ENCODE measurements around the gene FHIP1A. TPM values are rescaled to one million over a fixed set of nuclear protein-coding genes. Genes with fewer than 3 reads are reported as not detected.

The FHIP1A gene
- total RNA-seq, 2 donors from 2014 or later, result 0.88 to 1.2 TPM

GRCh38 chr4:151443247-151443646 lies 34.3 kb downstream of the FHIP1A start:
- intact Hi-C loops (cut with DNase I), result no loop called here
- no peak for DNase-seq (ENCODE audit: low spot score)

- no peak for DNase-seq (ENCODE audit: low spot score)
- intact Hi-C loops (cut with DNase I), result no loop called here
These were observed 34.8 kb downstream of the FHIP1A start for GRCh38 chr4:151443752-151444151.

GRCh38 chr4:151446208-151446607 lies 37.2 kb downstream of the FHIP1A start:
- no peak for DNase-seq (ENCODE audit: low spot score)
- intact Hi-C loops (cut with DNase I), result no loop called here

GRCh38 chr4:151454513-151454912 lies 45.5 kb downstream of the FHIP1A start:
- DNase-seq (ENCODE audit: low spot score), result no peak
- intact Hi-C loops (cut with DNase I), result no loop called here

- DNase-seq (ENCODE audit: low spot score), result no peak
- intact Hi-C loops (cut with DNase I), result no loop called here
These were observed 46.2 kb downstream of the FHIP1A start for GRCh38 chr4:151455212-151455611.

GRCh38 chr4:151458148-151458547 lies 49.2 kb downstream of the FHIP1A start:
- intact Hi-C loops (cut with DNase I), result no loop called here
- DNase-seq (ENCODE audit: low spot score), result no peak

Other genes starting within 250 kb of the FHIP1A start
- not detected for gene PRSS48, start 132.0 kb upstream of the FHIP1A start, total RNA-seq
- gene SH3D19, start 83.6 kb upstream of the FHIP1A start, total RNA-seq, result 100 to 1,000 TPM; 118 to 140 TPM

Measured in posterior vena cava (tissue), 2 donors.